ENCODE data around the gene ITGA1.

ITGA1 gene

DNA sequence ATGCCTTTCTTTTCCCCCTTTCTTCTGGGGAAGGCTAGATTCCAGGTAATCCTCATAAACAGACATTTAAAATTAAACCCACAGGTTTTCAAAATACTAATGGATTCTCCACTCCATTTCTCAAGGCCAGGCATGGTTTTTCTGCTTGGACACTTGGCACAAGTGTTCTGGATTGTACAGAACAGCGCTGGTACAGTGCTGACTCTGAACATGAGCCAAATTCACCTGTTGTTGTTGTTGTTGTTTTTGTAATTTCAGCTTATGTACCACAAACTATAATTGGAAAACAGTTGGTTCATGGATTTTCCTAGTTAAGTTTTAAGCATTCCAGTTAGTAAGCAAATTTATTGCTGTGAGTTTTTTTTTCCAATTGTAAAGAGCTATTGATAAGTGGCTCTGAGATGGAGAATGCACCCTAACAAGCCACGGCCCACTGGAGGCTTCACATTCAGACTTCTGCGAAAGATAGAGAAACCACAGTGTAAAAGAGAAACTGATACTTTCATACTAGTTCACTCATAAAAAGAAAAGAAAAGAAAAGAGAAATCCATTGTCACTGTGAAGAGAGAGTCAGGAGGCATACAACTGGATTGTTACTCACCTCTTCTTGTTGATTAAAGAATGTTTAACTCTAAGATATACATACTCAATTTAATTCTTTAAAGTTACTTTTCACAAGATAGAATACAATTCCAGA lies 16.2 kb upstream of the ITGA1 start:
- no peak for DNase-seq (ENCODE audit: low read depth in 2 of 2, low spot score in 1 of 2)

GRCh38 chr5:52772668-52773067 lies 15.0 kb upstream of the ITGA1 start:
- DNase-seq (ENCODE audit: low read depth in 2 of 2, low spot score in 1 of 2) = no peak

GRCh38 chr5:52773342-52773741 lies 14.4 kb upstream of the ITGA1 start:
- no peak for DNase-seq (ENCODE audit: low read depth in 2 of 2, low spot score in 1 of 2)

DNA sequence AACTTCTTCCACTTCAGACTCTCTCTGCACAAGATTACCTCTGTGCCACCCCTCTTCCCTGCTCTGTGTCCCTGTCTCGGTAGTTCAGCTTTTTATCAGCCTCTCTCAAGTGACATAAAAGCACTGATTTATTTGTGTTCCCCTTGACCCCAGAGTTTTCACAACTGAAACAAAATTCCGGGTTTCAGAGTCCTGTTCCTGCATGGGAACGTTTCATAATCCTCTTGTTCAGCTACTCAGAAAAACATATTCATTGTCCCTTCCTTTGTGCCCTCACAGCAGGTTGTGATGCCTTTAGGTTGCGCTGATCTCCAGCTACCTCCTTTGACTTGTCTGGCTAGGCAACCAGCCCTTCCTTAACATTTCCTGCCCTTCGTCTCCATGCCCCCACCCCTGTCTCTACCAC lies 13.7 kb upstream of the ITGA1 start:
- no peak for DNase-seq (ENCODE audit: low read depth in 2 of 2, low spot score in 1 of 2)

GRCh38 chr5:52776116-52776515 lies 11.6 kb upstream of the ITGA1 start:
- no peak for DNase-seq (ENCODE audit: low read depth in 2 of 2, low spot score in 1 of 2)

DNA sequence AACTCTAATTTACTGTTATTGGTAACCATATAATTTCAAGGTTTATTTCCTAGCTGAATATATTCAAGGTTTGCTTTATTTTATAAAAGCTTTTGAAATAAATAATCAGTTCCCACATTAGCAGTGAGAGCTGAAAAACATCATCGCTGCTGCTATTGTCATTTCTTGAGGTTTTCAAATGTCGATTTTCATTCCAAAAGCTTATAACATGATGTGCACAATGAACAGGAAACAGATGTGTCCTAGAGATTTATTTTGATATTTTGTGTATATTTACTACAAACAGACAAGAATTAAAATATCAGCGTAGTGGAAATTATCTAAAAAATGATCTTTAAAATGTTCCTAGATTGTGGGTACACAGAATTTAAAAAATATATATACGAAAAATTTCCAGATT lies 10.5 kb upstream of the ITGA1 start:
- no peak for DNase-seq (ENCODE audit: low read depth in 2 of 2, low spot score in 1 of 2)

DNA sequence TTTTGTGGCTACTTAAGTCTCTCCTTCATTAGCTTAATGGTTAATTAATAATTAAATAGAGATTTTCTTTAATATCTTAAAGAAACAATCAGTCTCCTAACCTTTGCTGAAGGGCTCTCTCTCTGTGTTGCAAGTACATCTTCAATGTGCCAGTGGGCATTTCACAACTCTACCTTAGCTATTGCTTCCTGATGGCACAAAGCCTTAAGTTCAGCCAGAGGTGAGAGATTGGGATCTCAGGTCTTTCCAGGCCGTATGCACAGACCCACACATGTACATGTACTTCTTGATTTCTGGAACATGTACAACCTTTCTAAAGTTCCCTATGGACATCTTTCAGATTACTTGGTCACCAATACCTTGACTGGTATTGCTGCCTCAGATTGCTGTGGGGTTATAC lies 8.9 kb upstream of the ITGA1 start:
- DNase-seq (ENCODE audit: low read depth in 2 of 2, low spot score in 1 of 2) = no peak

- no peak for DNase-seq (ENCODE audit: low read depth in 2 of 2, low spot score in 1 of 2)
Observed at GRCh38 chr5:52779213-52779612, 8.5 kb upstream of the ITGA1 start.

- DNase-seq (ENCODE audit: low read depth in 2 of 2, low spot score in 1 of 2) = no peak
Observed at GRCh38 chr5:52783226-52783959, 4.3 kb upstream of the ITGA1 start.

DNA sequence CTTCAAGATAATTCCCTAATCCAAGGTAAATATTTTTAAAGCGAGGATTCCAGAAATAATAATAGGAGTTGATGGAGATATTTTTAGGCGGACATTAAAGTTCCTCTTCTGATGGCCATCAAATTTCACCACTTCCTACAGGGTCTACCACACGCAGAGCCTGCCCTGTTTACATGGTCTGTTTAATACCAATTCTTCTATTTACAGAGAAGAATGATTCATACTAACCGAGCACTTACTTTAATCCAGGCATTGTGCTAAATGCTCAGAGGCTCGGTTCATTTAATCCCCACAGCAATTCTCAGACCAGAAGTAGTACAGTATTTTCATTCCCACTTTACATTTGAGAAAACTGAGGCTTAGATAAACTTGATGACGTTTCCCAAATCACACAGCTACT lies 3.0 kb upstream of the ITGA1 start:
- DNase-seq (ENCODE audit: low read depth in 2 of 2, low spot score in 1 of 2) = no peak

DNA sequence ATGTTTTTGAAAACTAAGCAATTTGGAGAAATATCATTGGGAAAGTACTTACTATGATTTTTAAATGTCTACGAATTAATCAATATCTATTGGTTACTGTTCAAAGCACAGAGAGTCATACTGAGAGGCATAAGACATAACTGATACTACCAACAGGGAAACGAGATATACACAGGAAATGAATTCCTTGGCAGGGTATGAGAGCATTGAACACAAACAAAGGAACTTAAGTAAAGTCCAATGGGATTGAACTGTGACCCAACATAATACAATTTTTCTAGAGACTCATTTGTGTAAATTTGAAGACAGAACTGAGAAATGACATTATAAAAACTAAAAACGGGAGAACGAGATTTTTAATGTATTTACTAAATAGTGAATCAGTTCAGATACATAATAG lies 1.3 kb upstream of the ITGA1 start:
- DNase-seq (ENCODE audit: low read depth in 2 of 2, low spot score in 1 of 2) = no peak

GRCh38 chr5:52786949-52787599 lies 642 bp upstream of the ITGA1 start:
- no peak for DNase-seq (ENCODE audit: low read depth in 2 of 2, low spot score in 1 of 2)

- no peak for DNase-seq (ENCODE audit: low read depth in 2 of 2, low spot score in 1 of 2)
Observed at GRCh38 chr5:52788505-52788821, 747 bp downstream of the ITGA1 start.

DNA sequence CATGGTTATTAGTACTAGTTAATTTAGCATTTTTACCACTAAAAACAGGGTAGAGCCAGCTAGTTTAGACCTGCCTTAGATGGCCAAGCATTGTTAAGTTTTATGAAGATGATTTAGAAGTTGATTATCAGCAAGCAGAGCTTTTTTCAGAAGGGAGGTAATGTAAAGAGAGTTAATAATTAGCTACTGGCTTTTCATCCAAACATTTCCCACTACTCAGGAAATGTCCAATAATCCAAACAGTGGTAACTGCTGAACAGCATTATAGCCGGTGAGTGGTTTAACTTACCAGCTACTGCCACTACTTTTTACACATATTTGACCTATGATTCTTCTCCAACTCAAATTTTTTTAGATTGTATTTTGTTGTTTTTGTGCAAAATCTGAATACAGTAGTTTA lies 1.7 kb downstream of the ITGA1 start:
- no peak for DNase-seq (ENCODE audit: low read depth in 2 of 2, low spot score in 1 of 2)

DNA sequence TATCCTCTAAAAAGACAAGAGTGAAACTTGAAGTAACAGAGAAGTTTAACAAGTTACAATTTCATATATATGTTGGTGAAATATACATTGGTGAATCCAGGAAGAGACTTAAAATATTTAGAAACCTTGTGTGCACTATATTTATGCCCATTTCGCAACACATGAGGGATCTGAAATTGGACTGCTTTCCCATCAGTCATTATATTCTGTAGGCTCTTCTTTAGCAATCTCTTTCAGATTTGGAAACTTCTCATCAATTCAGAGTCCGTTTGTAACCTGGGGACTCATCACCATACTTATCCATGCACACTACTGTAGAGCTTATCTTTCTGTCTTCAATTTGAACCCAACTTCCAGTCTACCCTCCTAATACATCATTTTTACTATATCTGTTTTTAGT lies 2.1 kb downstream of the ITGA1 start:
- DNase-seq (ENCODE audit: low read depth in 2 of 2, low spot score in 1 of 2) = no peak

- DNase-seq (ENCODE audit: low read depth in 2 of 2, low spot score in 1 of 2) = no peak
Observed at GRCh38 chr5:52791366-52791765, 3.6 kb downstream of the ITGA1 start.

DNA sequence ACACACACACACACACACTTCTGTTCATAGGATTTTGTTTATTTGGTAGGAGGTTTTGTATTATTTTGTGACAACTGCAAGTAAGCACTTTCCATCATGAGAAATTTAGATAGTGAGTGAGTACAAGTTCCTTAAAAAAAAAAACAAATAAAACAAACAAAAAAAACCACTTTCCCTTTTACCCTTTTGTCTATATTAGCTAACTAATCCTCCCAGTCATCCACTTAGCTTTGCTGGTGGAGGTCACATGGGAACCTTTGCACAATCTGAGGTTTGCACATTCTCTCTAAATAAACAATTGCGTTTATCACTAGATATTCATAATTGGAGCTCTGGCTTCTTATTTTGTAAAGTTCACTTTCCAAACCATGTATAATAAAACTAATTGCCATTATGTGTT lies 6.8 kb downstream of the ITGA1 start:
- DNase-seq (ENCODE audit: low read depth in 2 of 2, low spot score in 1 of 2) = no peak

DNA sequence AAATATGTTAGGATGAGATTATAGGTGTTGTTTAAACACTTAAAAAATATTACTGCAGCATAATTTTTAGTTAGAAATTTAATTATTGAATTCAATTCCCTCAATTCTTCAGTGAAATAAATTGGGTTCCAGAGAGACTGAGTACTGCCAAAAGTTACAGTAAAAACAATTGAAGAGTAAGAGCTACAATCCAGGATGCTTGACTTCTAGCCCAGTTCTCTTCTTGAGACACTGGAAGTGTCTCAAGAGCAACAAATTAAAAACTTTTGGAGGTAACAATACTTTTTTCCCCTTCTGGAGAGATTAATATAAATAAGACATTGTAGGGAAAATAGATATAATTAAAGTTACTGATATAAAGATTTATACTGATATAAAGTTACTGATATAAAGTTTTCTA lies 8.3 kb downstream of the ITGA1 start:
- no peak for DNase-seq (ENCODE audit: low read depth in 2 of 2, low spot score in 1 of 2)

DNA sequence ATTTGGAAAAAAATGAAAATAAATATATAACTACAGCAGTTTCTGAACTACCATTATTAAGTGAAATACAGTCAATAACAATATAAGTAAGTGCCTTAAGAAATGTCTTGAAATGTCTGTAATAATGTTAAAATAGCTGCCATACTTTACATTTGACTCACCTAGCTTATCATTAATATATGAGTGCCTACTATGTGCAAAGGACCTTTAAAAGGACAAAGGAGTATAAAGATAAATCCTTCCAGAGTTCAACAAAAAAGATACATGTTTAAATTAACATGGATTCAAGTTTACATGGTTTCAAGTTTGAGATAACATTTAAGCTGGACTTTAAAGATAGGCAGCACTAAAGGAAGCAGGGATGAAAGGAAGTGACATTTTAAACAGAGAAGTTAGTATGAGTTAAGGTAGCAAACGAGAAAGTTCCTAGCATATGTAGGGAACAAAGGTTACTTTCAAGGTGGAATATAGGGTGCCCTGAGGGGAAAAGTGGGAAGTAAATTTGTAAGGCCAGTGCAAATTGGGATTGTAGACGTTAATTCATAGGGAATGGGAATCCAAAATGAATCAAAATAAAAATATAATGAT lies 8.9 kb downstream of the ITGA1 start:
- DNase-seq (ENCODE audit: low read depth in 2 of 2, low spot score in 1 of 2) = no peak

- no peak for DNase-seq (ENCODE audit: low read depth in 2 of 2, low spot score in 1 of 2)
Observed at GRCh38 chr5:52798938-52799337, 11.2 kb downstream of the ITGA1 start.

- DNase-seq (ENCODE audit: low read depth in 2 of 2, low spot score in 1 of 2) = no peak
Observed at GRCh38 chr5:52799358-52799982, 11.8 kb downstream of the ITGA1 start.

GRCh38 chr5:52799983-52800393 lies 12.3 kb downstream of the ITGA1 start:
- DNase-seq (ENCODE audit: low read depth in 2 of 2, low spot score in 1 of 2) = peak; percentile 88 to 91

All from stimulated activated CD8-positive, alpha-beta memory T cell treated with anti-CD3 and anti-CD28 coated beads, Interleukin-4, amount 100 ng/mL, for 4 hours (primary cell).